CD14-positive monocyte (primary cell): Measurements from ENCODE around the gene ANK2. TPM values are rescaled to one million over a fixed set of nuclear protein-coding genes. Genes with fewer than 3 reads are reported as not detected.

Experiments used
- DNase-seq, 3 donors: peaks; one replicate each; pipeline ENCODE4 v3.0.0-alpha.2; 2011 to 2022
- H2AFZ ChIP-seq: 2 replicates; pipeline ENCODE4 v1.6.0; 2012; ENCODE audit warnings: mild to moderate bottlenecking, low read depth, low read length, inconsistent platforms; ENCODE audit not compliant: insufficient read depth, poor library complexity, severe bottlenecking
- H3K27ac ChIP-seq, 2 donors: 1 replicate in 1 of 2; 2 replicates in 1 of 2; pipeline ENCODE4 v1.5.1; 2012 to 2013; ENCODE audit warnings: low read length in 2 of 2, control low read depth in 1 of 2, inconsistent platforms in 1 of 2, low read depth in 1 of 2, mild to moderate bottlenecking in 1 of 2
- H3K27me3 ChIP-seq, 2 donors: one replicate each; pipeline versions ENCODE4 v1.6.0 to v1.6.1; 2011 to 2013; ENCODE audit warnings: low read length in 2 of 2; ENCODE audit not compliant: control insufficient read depth in 2 of 2, insufficient read depth in 2 of 2
- H3K36me3 ChIP-seq, 2 donors: replicated peaks in 1 of 2; 1 replicate in 1 of 2; 2 replicates in 1 of 2; pipeline versions ENCODE4 v1.5.1 to v1.6.1; 2012 to 2013; ENCODE audit warnings: low read length in 2 of 2, control low read depth in 1 of 2, inconsistent platforms in 1 of 2, mild to moderate bottlenecking in 1 of 2; ENCODE audit not compliant: insufficient read depth in 2 of 2, control insufficient read depth in 1 of 2
- H3K4me1 ChIP-seq, 2 donors: 1 replicate in 1 of 2; 2 replicates in 1 of 2; pipeline versions ENCODE4 v1.5.1 to v1.6.1; 2012 to 2013; ENCODE audit warnings: low read length in 2 of 2, control low read depth in 1 of 2, inconsistent platforms in 1 of 2, mild to moderate bottlenecking in 1 of 2, moderate library complexity in 1 of 2; ENCODE audit not compliant: insufficient read depth in 2 of 2, control insufficient read depth in 1 of 2
- H3K4me2 ChIP-seq: replicated peaks from 2 replicates; pipeline ENCODE3; 2012; ENCODE audit warnings: low read length, moderate library complexity, mild to moderate bottlenecking; ENCODE audit not compliant: poor library complexity, severe bottlenecking; ENCODE audit errors: extremely low read depth
- H3K4me3 ChIP-seq, 3 experiments: fragments of 200-600 bp in 1 of 3; sonication (generic) in 1 of 3; replicated peaks in 1 of 3; 1 replicate in 2 of 3; 2 replicates in 1 of 3; pipeline ENCODE4 v1.5.1; 2011 to 2013; ENCODE audit warnings: low read length in 3 of 3, mild to moderate bottlenecking in 3 of 3, control low read depth in 2 of 3, low read depth in 2 of 3, inconsistent platforms in 1 of 3, moderate library complexity in 1 of 3
- H3K79me2 ChIP-seq: 2 replicates; pipeline ENCODE4 v1.6.0; 2012; ENCODE audit warnings: mild to moderate bottlenecking, control low read depth, inconsistent platforms, low read length, moderate library complexity; ENCODE audit not compliant: insufficient read depth
- H3K9ac ChIP-seq: 2 replicates; pipeline ENCODE4 v1.6.0; 2017; ENCODE audit warnings: low read length, mild to moderate bottlenecking; ENCODE audit not compliant: insufficient read depth, poor library complexity, severe bottlenecking
- H3K9me3 ChIP-seq, 2 donors: replicated peaks in 1 of 2; 1 replicate in 1 of 2; 2 replicates in 1 of 2; pipeline versions ENCODE4 v1.5.1 to v1.6.1; 2012 to 2013; ENCODE audit warnings: low read length in 2 of 2, control low read depth in 1 of 2; ENCODE audit not compliant: control insufficient read depth in 1 of 2, insufficient read depth in 1 of 2
- H4K20me1 ChIP-seq: 2 replicates; pipeline ENCODE4 v1.6.0; 2012; ENCODE audit warnings: mild to moderate bottlenecking, low read length, control low read depth, moderate library complexity; ENCODE audit not compliant: insufficient read depth
- H3K27ac Mint-ChIP-seq, 7 donors: one replicate each; pipeline ENCODE4 v1.8.0; 2020; ENCODE audit warnings: mild to moderate bottlenecking in 7 of 7, mixed read lengths in 7 of 7, moderate library complexity in 6 of 7, inconsistent platforms in 2 of 7
- H3K27me3 Mint-ChIP-seq, 3 donors: one replicate each; pipeline ENCODE4 v1.8.0; 2021 to 2022; ENCODE audit warnings: low read depth in 3 of 3, mild to moderate bottlenecking in 3 of 3, mixed read lengths in 3 of 3, moderate library complexity in 3 of 3, inconsistent platforms in 1 of 3
- H3K36me3 Mint-ChIP-seq, 2 donors: one replicate each; pipeline ENCODE4 v1.8.0; 2020; ENCODE audit warnings: mixed read lengths in 2 of 2, inconsistent platforms in 1 of 2, mild to moderate bottlenecking in 1 of 2
- H3K4me1 Mint-ChIP-seq: one replicate; pipeline ENCODE4 v1.8.0; 2020; ENCODE audit warnings: mild to moderate bottlenecking, mixed read lengths
- H3K4me3 Mint-ChIP-seq, 2 donors: one replicate each; pipeline ENCODE4 v1.8.0; 2020; ENCODE audit warnings: mild to moderate bottlenecking in 2 of 2, mixed read lengths in 2 of 2, moderate library complexity in 1 of 2
- H3K9me3 Mint-ChIP-seq, 7 donors: one replicate each; pipeline ENCODE4 v1.8.0; 2020 to 2022; ENCODE audit warnings: mixed read lengths in 7 of 7, mild to moderate bottlenecking in 6 of 7, moderate library complexity in 6 of 7, inconsistent platforms in 2 of 7
- WGBS: methylation state at CpG from one replicate; pipeline ENCODE4 v1.1.5; 2013; ENCODE audit warnings: missing lambda C conversion rate; ENCODE audit not compliant: insufficient coverage; 5-methylcytosine and 5-hydroxymethylcytosine counted together
- intact Hi-C, 2 donors: fragments of 100-400 bp; cut with micrococcal nuclease; formaldehyde crosslinking; loops; one replicate each; pipeline versions ENCODE4 v1.15.0 to v1.15.1; 2023
- polyA plus RNA-seq, 3 donors: library from polyadenylated mRNA; depleted of rRNA in 1 of 3; unstranded in 2 of 3; stranded (reverse) in 1 of 3; fragments of 300-500 nt in 2 of 3; fragments of >200 nt in 1 of 3; fragmentation: Illumina TruSeq in 2 of 3; gene quantifications; 1 replicate in 2 of 3; 2 replicates in 1 of 3; pipeline ENCODE4 v1.2.3, GENCODE V29; 2012 to 2021
- TF ChIP-seq, protein P1 (sequence below): fragments of 200-600 bp; IDR thresholded peaks from one replicate; pipeline ENCODE4 v1.8.0; 2022; ENCODE audit warnings: antibody characterized with exemption, mild to moderate bottlenecking

ANK2 gene
- polyA plus RNA-seq, 3 donors = not detected

DNA sequence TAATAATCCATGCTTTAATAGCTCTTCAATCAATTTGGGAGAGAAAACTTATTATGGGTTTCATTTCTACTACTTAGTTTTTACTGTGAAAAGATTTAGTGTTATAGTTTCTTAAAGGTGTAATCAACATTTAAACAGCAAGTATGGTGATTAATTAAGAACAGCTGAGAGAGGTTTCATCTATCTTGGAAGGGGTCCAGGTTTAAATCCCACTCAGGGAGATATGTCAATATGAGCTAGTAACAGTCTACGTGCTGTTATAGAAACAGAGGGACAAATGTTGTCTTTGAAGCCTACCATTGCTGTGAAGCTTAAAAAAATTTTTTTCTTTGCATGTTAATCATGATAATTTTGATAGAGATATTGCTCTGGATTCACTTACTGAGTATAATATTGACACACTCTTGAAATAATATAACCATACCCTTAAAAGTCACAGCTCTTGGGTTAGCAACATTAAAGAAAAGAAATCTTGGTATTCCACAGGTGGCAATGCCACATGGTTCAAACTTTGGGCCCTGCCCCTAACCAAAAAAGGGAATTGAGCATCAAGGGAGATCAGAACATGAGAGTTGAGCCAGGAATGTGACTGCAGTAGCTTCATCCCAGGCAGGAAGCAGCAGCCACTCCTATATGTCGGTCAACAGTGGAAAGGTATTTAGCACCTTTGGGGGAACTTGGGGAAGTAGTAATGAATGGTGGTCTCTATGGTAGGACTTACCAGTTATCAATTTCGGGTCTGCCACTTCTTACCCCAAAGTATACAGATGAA, 107.8 kb downstream of the ANK2 start:
- no peak overlapping the region for H3K27ac ChIP-seq
- no peaks in the 10 kb centered on the region for H3K9me3 ChIP-seq
- no peak overlapping the region for H3K27ac Mint-ChIP-seq
- no peaks in the 10 kb centered on the region for H3K4me1 ChIP-seq
- no peaks in the 10 kb centered on the region for H4K20me1 ChIP-seq
- H3K4me2 ChIP-seq = no peak overlapping the region
- H3K27me3 Mint-ChIP-seq = no peaks in the 10 kb centered on the region
- H3K4me3 Mint-ChIP-seq = no peak overlapping the region
- H3K9me3 Mint-ChIP-seq = no peaks in the 10 kb centered on the region
- H3K4me1 Mint-ChIP-seq = no peaks in the 10 kb centered on the region
- no peak overlapping the region for H3K4me3 ChIP-seq
- H3K9ac ChIP-seq = no peak overlapping the region
- H2AFZ ChIP-seq = no peak overlapping the region
- intact Hi-C loops = no loop called here
- no CpG with 5 or more reads among the region's 3 CpGs for WGBS
- H3K36me3 Mint-ChIP-seq = no peaks in the 10 kb centered on the region
- TF ChIP-seq, protein P1, sequence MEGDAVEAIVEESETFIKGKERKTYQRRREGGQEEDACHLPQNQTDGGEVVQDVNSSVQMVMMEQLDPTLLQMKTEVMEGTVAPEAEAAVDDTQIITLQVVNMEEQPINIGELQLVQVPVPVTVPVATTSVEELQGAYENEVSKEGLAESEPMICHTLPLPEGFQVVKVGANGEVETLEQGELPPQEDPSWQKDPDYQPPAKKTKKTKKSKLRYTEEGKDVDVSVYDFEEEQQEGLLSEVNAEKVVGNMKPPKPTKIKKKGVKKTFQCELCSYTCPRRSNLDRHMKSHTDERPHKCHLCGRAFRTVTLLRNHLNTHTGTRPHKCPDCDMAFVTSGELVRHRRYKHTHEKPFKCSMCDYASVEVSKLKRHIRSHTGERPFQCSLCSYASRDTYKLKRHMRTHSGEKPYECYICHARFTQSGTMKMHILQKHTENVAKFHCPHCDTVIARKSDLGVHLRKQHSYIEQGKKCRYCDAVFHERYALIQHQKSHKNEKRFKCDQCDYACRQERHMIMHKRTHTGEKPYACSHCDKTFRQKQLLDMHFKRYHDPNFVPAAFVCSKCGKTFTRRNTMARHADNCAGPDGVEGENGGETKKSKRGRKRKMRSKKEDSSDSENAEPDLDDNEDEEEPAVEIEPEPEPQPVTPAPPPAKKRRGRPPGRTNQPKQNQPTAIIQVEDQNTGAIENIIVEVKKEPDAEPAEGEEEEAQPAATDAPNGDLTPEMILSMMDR = no peak
- H3K79me2 ChIP-seq = no peaks in the 10 kb centered on the region
- no peaks in the 10 kb centered on the region for H3K27me3 ChIP-seq
- no peak for DNase-seq
- H3K36me3 ChIP-seq = no peaks in the 10 kb centered on the region

DNA sequence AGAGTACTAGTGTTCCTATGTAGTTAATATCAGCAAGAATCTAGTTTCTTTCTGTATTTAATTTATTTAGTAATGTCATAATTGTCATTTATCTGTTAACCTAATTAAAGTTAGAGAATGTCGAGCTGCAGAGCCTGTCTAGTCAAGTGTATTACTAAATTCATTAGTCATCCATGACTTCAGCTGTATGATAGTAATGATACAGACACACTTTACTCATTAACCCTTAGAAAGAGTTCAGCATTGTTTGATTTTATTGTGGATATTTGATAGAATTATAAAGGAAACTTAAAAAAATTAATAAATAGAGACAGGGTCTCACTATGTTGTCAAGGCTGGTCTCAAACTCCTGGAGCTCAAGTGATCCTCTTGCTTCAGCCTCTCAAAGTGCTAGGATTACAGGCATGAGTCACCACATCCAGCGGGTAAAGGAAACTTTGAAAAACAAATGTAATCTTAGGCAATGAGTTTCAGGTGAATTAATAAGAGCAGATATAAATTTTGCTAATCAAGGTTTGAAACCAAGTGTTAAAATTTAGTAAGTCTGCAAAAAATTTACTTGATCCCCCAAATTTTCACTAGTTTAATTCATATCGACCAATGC, 110.6 kb downstream of the ANK2 start:
- H3K4me3 Mint-ChIP-seq = no peak overlapping the region
- no peaks in the 10 kb centered on the region for H3K4me1 Mint-ChIP-seq
- no peaks in the 10 kb centered on the region for H3K36me3 ChIP-seq
- intact Hi-C loops = no loop called here
- H3K79me2 ChIP-seq = no peaks in the 10 kb centered on the region
- WGBS = no CpG with 5 or more reads among the region's 3 CpGs
- H3K36me3 Mint-ChIP-seq = no peaks in the 10 kb centered on the region
- TF ChIP-seq, protein P1 = no peak
- no peaks in the 10 kb centered on the region for H3K27me3 ChIP-seq
- no peak overlapping the region for H2AFZ ChIP-seq
- peaks cover 0 to 2% (median 0%) of the 10 kb centered on the region in 7 donors for H3K9me3 Mint-ChIP-seq
- no peak for DNase-seq
- no peaks in the 10 kb centered on the region for H3K9me3 ChIP-seq
- no peaks in the 10 kb centered on the region for H4K20me1 ChIP-seq
- H3K4me2 ChIP-seq = no peak overlapping the region
- H3K27me3 Mint-ChIP-seq = no peaks in the 10 kb centered on the region
- no peak overlapping the region for H3K27ac ChIP-seq
- H3K4me3 ChIP-seq = no peak overlapping the region
- H3K4me1 ChIP-seq = no peaks in the 10 kb centered on the region
- no peak overlapping the region for H3K27ac Mint-ChIP-seq
- H3K9ac ChIP-seq = no peak overlapping the region
